Activated CD8-positive, alpha-beta memory T cell treated with anti-CD3 and anti-CD28 coated beads, Interleukin-2, amount 50 U/mL, for 4 hours (primary cell): Measurements from ENCODE around the gene PPA1.
"Not testable (repeated sequence)": the region's sequence is repeated elsewhere in the genome, so short reads cannot be mapped to it uniquely, and the experiment has no call there.

Source experiments
- DNase-seq: peaks from one replicate; pipeline ENCODE4 v3.0.0-alpha.2; 2020

Gene PPA1

DNA sequence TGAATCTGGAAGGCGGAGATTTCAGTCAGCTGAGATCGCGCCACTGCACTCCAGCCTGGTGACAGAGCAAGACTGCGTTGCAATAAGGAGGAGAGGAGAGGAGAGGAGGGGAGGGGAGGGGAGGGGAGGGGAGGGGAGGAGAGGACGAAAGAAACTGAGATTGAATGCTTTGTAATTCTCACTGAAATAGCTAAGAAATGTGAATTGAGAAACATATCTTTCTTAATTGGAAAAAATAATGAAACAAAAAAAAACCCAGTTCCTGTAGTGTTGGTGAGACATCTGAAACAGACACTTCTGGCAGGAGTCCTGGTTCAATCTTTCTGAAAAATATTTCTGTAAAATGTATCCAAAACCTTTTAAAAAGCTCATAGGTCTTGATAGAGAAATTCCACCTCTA lies 26.5 kb downstream of the PPA1 start:
- DNase-seq, result no peak

DNA sequence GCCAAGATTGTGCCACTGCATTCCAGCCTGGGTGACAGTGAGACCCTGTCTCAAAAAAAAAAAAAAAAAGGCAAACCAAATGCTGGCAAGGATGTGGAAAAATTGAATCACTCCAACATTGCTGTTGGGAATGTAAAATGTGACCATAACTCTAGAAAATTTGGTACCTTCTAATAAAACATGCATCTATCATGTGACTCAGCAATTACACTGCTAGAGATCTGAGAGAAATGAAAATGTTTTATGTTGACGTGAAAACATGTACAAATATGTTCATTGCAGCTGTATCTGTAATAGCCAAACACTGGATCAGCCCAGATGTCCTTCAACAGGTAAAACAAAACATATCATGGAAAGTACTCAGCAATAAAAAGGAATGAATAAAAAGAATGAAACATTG lies 32.1 kb downstream of the PPA1 start:
- DNase-seq, result no peak

DNA sequence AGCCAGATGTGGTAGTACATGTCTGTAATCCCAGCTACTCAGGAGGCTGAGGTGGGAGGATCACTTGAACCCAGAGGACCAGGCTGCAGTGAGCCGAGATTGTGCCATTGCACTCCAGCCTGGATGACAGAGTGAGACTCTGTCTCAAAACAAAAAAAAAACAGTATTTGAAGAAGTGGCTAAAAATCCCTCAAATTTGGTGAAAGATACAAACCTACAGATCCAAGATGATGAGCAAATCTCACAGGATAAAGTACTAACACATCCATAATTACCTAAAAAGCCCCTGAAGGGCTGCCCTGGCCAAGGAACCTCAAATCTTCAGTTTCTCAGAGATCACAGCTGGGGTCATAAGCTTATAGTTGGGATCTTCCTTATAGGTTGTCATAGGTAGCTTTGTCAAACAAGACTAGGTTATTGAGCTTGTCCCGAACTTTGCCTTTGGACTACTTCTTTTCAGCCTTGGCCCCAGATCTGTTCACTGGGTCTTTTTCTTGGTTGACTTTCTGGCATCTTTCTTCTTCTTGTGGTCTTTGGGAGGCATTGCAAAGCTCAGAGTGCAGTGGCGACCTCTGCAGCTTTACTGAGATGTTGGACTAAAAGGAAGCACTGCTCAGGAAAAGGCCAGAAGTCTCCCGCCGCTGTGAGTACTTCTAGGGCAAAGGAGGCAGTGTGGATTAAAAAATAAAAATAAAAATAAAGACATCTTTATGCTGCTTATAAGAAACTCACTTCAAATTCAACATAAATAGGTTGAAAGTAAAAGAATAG lies 34.3 kb downstream of the PPA1 start:
- DNase-seq, result no peak

DNA sequence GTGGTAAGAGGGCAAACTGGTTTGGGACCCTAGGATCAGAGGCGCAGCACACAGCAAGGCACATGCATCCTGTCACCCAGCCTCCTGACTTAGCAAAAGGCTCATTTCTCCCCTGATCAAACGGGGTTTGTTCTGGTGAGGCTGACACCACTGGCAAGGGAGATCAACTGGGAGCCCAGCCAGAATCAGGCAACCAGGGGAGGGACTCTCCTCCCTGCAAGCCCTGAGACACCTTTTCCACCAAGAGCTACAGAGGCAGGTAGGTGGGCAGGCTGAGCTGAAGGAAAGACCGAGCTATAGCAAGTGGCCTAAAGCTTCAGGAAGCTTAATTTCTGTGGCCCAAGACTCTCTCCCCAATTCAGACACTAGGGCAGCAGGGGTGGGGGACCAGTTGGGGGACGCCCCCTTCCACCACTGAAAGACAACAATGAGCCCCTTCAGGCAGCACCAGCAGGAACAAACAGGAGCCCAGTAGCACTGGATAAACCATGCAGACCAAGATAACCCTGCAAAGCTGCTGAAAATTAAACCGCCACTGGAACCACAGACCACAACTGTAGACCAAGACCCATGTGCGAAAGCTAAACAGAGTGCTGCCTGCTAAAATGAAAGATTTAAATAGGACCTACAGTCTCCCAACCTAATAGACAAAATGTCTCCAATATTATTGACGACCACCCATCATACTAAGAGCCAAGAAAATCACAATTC lies 35.8 kb downstream of the PPA1 start:
- peak; percentile 24 for DNase-seq

DNA sequence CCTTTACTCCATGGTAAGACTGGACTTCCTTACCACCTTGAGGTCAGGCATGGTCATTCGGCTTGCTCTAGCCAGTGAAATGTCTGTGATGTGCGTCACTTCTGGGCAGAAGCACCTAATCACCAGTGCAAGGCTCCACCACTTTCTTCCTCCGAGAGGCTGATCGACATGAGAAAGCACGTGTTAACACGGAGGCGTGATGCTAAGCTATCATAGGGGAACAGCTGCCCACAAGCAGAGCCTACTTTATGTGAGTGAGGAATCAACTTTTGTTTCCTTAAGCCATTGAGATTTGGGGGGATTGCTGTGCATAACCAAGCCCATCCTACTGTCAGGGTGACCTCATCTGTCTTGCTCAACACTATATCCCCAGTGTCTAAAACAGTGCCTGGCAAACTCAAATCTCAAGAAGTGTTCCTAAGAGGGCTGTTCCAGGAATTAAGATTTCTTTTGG lies 39.8 kb downstream of the PPA1 start:
- DNase-seq, result no peak

DNA sequence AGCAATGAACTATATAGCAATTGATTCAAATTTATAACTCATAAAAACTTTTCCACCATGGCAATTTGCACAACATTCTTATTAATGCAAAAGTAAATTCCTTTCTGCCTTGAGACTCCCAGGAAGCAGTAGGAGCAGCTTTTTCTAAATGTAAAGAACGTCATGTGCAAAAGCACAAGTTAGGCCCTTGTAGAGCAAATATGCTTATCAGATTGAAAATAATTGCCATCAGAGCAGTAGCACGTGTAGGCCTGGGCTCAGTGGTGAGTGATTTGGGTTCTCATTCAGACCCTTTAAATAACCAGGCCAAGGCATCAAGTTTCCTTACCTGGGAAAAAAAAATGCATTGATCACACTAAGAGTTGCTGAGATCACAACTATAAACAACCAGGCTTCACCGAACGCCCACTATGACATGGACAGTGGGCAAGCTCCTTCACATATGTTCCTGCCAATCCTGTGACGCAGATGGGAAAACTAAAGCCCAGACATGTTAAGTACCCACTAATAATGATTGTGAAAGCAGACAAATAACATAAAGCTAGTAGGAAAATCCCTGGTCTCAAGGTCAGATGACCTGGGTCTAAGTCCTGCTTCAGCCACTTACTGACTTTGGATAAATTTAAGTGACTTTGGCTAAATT lies 40.8 kb downstream of the PPA1 start:
- DNase-seq, result no peak

DNA sequence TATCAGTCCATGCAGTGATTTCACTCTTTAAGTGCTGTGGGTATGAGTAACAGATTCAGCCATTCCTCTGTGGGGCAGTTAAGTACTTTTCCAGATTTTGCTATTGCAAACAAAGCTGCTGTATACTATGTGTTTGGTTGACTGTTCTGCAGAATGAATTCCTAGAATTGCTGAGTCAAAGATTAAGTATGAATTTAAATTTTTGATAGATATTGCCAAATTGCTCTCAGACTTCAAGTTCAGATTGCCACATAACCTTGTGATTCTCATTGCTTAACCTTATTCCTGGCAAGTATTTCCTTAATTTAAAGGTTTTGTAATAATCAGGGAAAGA lies 41.3 kb downstream of the PPA1 start:
- no peak for DNase-seq

DNA sequence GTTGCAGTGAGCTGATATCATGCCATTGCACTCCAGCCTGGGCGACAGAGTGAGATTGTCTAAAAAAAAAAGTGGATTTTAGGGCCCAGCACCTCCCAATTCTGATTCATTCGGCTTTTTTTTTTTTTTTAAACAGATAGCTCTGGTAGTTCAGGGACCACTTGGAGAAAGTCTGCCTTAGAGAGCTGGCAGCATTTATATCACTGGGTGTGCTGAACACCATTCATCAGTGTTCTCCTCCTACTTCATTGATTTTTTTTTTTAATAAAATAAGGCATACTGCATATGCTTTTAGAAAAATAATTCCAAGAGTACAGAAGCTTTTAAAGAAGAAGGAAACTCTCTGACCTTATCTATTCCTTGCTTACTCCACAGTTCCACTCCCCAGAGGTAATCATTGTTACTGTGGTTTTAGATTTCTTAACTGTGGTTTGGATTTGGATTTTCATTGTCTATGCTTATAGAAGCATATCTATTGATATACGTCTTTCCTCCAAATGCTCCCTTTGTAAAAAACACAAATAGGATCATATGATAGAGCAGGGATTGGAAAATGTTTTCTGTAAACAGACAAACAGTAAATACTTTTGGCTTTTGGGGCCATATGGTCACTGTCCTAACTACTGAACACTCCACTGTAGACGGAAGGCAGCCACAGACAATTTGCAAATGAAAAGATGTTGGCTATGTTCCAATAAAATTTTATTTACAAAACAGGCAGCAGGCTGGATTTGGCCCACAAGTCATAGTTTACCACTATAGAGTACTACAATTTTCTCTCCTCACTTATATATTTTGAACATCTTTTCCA lies 41.9 kb downstream of the PPA1 start:
- DNase-seq, result no peak

DNA sequence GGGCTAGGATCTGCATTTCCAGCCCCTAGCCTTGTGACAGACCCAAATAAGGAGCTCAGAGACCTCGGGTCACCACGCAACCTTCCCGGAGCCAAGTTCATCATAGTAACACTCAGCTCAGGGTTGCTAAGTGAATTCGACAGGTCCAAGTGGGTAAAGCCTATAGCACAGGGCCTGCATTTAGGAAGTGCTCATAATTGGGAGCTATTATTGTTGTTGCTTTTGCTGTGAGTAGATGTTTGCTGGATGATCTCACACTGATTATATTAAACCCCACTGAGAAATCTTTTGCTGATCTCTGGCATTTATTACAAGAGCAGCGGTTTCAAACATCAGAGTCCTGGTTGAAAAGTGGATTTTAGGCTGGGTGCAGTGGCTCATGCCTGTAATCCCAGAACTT lies 42.6 kb downstream of the PPA1 start:
- DNase-seq, result no peak

DNA sequence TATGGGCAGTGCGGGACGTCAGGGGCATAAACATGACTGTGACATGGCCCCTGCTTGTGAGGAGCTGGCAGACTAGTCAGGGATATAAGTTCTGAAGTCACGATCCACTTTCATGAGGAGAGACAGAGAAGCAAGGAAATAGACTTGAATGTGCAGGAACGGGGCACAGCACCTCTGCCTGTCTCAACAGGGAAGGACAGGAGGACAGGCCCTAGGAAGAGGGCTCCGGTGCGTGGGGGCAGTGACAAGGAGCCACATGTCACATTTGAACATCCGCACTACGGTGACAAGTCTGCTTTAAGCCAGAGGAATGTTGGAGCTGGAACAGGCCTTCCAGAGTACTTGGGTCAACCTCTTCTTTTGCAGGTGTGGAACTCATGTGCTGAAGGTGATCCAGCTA lies 43.1 kb downstream of the PPA1 start:
- no peak for DNase-seq

DNA sequence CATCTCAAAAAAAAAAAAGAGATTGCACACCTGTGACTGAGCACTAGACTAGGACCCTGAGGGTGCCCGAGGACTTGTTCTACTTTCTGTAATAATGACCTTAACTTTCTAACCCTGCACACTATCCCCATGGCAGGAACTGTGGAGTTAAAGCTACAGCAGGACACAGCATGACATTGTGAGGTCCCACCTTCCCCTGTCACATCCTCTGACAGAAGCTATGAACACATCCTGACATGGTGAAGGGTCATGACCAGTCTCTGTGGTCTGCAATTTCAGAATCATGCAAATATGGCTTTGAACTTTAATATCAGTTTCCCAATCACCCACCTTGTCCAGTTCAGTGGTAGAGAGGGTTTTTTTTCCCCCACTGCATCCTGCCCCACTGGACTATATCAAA lies 44.5 kb downstream of the PPA1 start:
- no peak for DNase-seq

DNA sequence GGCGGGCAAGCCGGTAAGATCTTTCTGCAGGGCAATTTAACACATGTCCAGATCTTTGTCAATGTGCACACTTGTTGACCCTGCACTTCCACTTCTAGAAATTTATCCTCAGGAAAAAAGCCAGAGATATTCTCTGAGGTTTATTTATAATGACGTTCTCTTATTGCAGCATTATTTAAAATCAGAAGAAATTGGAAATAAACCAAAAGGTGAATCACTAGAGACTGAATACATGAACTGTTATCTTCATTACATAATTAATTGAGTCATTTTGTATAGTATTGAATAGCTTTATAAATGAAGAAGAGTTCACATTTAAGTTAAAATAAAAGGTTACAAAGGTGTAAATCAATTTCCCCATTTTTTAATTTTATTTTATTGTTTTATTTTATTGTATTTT lies 46.7 kb downstream of the PPA1 start:
- no peak for DNase-seq

DNA sequence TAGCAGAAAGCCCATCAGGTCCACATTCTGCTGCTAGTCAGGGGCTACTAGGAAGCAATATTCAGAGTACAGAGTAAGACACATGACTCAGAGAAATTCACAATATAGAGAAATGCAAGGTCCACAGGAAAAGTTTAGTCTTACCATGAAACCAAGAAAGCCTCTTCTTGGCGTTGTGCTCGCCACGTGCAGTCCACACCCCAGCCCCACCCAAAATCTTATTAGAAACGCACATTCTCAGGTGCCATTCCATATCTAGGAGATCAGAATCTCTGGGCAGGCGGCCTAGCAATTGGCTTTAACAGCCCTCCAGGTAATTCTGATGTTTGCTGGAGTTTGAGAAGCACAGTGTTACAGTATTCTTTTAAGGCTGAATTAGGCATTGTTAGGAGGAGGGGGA lies 47.1 kb downstream of the PPA1 start:
- no peak for DNase-seq

DNA sequence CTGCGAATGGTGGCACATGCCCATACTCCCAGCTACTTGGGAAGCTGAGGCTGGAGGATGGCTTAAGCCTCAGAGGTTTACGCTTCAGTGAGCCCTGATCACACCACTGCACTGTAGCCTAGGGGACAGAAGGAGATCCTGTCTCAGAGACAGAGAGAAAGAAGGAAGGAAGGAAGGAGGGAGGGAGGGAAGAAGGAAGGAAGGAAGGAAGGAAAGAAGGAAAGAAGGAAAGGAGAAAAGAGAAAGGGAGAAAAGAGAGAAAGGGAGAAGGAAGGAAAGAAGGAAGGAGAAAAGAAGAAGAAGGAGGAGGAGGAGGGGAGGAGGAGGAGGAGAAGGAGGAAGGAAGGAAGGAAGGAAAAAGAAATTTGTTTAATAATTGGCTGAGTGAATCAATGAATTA lies 49.9 kb downstream of the PPA1 start:
- DNase-seq, result no peak

DNA sequence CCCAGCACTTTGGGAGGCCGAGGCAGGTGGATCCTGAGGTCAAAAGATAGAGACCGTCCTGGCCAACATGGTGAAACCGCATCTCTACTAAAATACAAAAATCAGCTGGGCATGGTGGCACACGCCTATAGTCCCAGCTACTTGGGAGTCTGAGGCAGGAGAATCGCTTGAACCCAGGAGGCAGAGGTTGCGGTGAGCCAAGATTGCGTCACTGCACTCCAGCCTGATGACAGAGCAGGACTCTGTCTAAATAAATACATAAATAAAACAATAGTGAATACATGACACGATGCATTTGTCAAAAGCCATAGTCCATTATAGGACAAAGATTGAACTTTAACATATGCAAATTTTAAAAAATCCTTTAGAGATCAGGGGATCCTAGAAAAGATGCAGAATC lies 54.0 kb downstream of the PPA1 start:
- not testable (repeated sequence) for DNase-seq

DNA sequence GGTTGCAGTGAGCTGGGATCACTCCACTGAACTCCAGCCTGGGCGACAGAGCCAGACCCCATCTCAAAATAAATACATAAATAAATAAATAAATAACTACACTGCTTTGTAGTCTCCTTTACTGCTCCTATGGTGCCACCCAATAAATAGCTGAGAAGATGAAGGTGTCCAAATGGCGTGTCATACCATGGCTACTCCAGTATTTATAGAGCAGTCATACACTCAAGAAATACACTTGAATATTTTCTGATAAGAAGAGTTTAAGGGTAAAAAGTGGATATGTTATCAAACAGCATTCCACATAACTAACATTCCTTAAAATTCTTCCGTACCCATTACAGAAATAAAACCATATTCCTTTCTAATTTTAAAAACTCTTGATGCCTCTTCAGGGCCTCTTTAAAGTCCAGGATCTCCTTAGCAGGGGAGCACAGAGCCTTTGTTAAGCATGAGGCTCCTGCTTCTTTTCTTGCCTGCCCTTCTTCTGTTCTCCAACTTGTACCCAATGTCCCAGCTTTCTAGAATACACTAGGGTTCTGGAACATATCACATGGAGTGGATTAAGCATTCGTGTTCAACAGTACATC lies 55.0 kb downstream of the PPA1 start:
- no peak for DNase-seq

DNA sequence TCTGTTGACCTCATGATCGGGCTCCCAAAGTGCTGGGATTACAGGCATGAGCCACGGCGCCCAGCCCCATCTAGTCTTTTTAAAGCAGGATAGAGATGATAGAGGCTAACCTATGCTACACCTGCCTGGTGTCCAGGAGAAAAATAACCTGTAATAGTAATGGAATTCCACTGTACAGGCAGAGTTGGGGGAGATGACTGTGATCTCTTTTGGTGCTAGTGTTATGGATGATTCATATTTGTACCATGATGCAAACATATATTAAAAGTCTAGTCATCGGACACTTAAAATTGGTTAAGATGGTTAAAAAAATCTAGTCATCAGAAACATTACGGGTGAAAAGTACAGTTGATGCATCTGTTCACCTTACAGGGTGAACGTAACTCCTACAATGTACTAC lies 56.8 kb downstream of the PPA1 start:
- DNase-seq, result no peak

DNA sequence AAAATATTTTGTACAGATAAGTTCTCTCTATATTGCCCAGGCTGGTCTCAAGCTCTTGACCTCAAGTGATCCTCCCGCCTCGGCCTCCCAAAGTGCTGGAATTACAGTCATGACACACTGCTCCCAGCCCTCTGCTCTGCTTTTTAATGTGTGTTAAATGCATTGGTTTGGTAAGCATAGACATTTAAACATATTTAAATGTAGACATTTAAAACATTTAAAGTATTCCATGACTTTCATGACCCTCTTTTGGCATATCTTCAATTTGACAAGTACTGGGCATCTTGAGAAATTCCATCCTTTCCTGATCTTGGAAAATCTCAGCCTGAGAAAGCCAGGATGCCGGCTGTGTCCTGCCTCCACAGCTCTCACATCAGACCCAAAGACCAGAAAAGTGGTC lies 57.7 kb downstream of the PPA1 start:
- DNase-seq, result no peak

DNA sequence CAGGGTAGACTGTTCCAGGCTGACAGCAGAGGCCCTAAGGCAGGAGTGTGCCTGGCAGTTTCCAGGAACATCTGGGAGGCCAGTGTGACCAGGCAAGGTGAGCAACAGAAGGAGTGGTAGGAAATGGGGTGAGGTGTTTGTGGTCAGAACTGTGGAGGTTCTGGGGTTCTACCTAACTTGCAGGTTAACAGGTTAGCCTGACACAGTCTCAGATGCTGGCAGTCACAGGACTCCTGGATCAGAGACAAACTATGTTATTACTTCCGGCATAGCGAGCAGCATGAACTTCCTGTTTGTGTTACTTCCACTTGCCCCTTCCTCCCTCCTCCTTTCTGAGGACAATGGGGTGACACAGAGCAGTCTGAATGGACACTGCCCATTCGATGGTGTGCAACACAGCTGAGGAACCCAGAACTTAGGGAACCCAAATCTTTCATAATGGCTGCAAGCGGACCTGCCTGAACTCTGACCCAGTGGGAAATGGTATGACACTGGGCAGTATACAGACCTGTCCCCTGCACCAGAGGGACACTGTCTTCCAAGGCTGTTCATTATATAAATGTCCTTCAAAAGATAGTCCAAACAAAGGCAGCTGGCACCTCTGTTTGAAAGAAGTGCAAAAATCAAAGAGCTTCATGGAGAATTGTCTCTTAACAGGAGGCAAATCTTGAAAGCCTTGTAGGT lies 59.0 kb downstream of the PPA1 start:
- no peak for DNase-seq

DNA sequence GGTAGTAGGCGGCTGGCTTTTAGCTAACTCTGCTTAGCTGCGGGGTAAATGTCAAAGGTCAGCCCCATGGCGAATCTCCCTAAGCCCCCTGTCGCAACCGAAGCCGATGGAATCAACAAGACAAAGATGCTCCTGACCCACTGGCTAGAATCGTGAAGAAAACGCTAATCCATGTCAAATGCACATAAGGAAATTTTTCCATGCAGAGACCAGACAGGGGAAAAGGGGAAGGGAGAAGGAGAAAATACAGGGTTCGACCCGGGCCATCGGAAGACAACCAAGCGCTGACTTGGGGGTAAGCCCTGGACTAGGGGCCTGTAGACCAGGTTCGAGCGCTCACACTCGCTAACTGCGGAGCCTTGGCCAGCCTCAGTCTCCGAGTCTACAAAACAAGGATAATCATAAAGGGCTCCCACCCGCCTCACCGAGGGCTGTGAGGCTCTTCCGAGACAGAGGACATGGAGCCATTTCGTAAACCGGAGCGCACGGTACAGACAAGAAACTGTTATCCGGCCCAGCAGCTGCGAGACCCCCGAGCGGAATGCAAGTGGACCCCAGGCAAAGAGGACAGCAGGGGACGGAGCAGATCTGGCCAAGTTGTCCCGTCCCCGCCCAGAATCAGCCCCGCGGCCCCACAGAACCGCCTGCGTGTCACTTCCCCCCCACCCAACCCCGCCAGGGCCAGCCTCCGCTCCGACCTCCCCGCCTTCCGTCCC lies 63.4 kb downstream of the PPA1 start:
- DNase-seq, result peak; percentile 22

DNA sequence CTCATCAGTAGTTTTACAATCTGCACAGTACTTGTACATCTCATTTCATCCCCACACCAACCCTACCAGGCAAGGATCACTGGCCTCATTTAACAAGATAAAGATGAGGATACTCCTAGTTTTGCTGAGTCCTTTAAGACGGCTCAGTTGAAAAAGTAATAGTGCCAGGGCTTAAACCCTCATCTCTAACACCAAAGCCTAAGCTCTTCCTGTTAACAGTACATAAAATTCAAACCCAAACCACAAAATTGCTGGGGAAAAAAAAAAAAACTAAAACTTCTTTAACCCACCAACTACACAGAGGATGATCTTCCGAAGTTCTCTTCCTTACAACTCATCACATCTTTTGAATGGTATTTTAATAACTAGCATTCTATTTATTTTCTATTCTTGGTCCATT lies 64.2 kb downstream of the PPA1 start:
- no peak for DNase-seq

DNA sequence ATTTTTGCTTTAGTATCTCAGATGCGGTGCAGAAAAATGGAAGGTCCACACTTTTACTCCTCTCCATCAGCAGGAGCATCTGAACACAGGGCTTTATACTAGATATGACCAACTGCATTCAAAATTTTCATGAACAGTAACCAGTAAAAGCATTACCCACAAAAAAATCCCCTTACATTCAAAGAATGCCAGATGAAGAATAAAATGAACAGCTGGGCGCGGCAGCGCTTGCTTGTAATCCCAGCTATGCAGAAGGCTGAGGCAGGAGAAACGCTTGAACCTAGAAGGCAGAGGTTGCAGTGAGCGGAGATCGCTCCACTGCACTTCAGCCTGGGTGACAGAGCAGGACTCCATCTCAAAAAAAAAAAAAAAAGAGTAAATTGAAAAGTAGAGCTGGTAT lies 66.0 kb downstream of the PPA1 start:
- no peak for DNase-seq
